HG03039 (cell line): ENCODE measurements around the gene CCDC150.

ENCODE experiments used
- ATAC-seq: cut with Tn5 transposase; IDR thresholded peaks from one replicate; pipeline ENCODE4 v1.9.1; 2021; ENCODE audit warnings: mild to moderate bottlenecking, moderate library complexity; ENCODE audit not compliant: unreplicated experiment

CCDC150 gene

GRCh38 chr2:196758474-196759377 lies 119.2 kb downstream of the CCDC150 start:
- no peak for ATAC-seq

- no peak for ATAC-seq
These were observed 119.8 kb downstream of the CCDC150 start for GRCh38 chr2:196759378-196759706.

DNA sequence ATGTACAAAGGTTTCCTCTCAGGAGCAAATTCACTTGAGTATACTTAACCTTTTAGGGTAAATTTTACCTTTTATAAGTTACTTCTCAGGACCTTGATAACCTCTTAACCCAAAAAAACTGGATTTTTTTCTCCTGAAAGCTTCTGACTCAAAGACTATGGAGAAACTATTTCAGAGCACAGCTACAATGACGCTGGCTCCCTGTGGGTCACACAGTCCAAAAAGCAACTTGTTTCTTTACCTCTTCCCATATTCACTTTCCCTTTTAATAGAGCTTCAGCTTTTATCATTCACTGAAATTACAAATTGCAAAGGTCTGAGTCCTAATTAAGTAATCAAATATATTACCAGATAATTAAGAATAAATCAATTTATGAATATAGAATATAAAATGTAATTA lies 127.6 kb downstream of the CCDC150 start:
- no peak for ATAC-seq
